Stimulated activated CD4-positive, alpha-beta T cell treated with anti-CD3 and anti-CD28 coated beads, Interleukin-1b, Interleukin-23, amount 100 ng/mL, for 1 hour (primary cell): Measurements from ENCODE around the gene FLT3.
"Not testable (repeated sequence)": the region's sequence is repeated elsewhere in the genome, so short reads cannot be mapped to it uniquely, and the experiment has no call there.

ENCODE experiments used
- DNase-seq, 2 donors: peaks; one replicate each; pipeline ENCODE4 v3.0.0-alpha.2; 2020; ENCODE audit warnings: low read depth in 2 of 2

FLT3 gene

DNA sequence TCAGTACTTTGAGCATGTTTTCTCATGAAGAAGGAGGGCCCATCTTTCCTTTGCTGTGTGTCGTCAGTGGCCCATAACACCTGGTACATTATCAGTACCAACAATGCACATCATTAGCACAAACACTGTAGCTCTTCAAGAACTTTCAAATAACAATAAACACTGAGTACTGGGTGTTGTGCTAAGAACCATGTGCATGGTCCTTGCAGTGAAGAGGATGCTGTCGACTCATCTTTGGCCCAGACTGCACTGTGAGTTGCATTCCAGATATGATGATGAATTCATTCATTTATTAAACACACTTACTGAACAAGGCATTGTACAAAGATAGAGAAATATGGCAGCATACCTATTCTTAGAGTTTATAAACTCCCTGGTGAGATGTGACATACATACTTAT is 55.8 kb downstream of the FLT3 start:
- no peak for DNase-seq

DNA sequence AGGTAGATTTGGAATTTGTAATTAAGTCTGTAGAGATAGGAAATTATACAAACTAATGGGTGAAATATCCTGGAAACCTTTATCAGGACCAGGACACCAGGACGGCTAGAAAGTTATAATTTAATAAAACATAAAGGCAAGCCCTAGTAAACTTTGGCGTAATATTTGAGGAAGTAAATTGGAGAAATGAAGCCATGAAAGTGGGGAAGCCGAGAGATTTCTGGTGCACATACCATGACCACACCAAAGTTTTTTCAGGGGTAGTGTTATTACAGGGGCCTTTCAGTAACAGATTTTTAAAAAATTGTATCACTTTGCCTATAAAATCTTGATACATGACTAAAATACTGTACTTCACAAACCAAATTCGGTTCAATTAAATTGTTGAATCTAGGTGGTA is 57.2 kb downstream of the FLT3 start:
- DNase-seq: no peak

DNA sequence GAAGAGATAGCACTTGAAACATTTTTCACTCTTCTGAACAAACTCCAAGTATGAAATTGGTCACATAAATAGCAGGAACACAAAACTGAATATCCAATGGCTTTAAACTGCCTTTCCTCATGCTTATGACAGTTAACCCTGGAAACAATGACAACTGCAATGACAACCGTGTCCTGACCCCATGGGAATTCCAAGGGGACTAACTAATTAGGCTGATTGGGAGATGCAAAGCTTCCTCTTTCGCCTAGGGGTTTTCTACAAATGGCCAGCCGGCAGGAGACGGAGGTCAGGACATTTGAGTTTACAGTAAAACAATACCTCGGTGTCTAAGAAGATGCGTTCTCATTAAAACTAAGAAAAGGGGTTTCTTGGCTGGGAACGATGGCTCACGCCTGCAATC is 58.9 kb downstream of the FLT3 start:
- DNase-seq: no peak

DNA sequence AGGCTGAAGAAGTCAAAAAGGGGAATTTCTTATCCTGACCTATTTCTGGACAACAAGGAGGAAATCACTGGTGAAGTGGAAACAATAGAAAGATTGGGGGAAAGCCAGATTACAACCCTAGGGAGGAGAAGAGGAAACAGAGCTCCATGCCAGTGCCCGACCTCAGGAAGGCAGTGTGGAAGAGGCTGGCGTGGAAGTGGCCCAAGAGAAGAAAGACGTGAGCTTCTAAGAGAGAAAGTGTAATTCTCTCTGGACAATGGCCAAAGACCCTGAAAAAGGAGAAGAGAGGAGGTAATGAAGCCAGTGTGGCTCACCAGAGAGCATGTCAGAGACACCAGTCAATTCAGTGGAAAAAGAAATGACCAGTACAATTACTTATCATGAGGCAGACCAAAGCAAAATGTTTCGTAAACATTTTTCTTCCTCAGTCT is 59.3 kb downstream of the FLT3 start:
- DNase-seq: no peak

DNA sequence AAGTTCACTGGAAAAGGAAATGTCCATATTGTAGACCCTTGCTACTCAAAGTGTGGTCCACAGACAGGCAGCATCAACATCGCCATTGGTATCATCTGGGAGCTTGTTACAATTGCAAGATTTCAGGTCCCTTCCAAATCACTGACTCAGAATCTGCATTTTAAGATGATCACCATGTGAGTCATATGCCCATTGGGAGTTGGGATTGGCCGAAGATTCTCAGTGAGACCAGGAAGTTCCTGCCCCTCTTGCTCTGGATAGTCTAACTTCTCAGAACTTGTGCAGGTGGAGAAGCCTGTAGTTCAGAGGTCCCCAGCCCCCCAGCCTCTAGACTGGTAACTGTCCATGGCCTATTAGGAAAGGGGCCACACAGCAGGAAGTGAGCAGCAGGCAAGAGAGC is 63.0 kb downstream of the FLT3 start:
- no peak for DNase-seq

DNA sequence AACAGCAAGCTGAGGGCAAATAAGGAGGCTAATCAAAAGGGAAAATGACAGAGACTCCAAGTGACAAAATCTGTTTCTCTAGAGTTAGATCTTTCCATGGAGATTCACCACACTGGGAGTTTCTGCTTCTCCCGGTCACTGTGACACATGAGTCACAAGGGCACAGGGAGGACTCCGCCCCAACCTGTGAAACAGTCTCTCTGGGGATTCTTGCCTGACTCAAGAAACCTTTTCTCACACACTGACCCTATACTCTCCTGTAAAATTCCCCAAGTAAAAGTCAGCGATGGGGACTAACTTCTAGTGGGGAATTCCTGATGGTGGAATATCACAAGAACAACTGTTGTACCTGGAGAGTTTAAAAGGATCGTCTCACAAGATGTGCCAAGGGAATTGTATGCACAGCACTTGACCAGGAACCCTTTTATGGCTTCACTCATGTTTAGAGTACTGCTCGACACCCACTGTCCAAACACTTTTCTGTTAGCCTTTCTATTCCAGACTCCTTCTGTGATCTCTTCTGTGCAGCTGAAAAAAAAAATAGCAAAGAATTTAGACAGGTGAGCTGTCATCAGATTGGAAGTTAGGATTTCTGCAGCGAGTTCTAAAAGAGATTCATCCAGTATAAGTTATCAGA is 65.1 kb downstream of the FLT3 start:
- DNase-seq: no peak

DNA sequence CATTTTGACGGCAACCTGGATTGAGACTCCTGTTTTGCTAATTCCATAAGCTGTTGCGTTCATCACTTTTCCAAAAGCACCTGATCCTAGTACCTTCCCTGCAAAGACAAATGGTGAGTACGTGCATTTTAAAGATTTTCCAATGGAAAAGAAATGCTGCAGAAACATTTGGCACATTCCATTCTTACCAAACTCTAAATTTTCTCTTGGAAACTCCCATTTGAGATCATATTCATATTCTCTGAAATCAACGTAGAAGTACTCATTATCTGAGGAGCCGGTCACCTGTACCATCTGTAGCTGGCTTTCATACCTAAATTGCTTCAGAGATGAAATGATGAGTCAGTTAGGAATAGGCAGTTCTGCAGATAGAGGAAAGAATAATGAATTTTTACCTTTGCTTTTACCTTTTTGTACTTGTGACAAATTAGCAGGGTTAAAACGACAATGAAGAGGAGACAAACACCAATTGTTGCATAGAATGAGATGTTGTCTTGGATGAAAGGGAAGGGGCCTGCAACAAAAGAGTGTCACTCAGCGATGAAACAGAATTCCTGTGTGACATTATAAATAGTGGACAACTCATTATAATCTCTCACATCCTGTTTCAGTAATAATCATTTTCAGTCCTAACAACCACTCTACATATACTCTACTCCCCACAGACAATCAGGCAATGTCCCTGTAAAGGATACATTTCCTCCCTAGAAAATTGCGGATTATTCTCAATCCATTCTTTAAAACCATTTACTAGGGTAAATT is 66.3 kb downstream of the FLT3 start:
- no peak for DNase-seq

DNA sequence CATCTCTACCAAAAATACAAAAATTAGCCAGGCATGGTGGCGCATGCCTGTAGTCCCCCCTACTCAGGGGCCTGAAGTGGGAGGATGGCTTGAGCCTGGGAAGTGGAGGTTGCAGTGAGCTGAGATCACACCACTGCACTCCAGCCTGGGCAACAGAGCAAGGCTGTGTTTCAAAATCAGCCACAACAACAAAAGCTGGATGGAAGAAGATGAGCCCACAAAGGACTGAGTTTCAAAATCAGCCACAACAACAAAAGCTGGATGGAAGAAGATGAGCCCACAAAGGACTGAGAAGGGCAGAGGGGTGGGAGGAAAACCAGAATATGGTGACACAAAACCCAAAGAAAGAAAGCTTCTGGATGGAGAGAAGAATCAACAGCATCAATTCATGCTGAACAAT is 67.9 kb downstream of the FLT3 start:
- DNase-seq: not testable (repeated sequence)

DNA sequence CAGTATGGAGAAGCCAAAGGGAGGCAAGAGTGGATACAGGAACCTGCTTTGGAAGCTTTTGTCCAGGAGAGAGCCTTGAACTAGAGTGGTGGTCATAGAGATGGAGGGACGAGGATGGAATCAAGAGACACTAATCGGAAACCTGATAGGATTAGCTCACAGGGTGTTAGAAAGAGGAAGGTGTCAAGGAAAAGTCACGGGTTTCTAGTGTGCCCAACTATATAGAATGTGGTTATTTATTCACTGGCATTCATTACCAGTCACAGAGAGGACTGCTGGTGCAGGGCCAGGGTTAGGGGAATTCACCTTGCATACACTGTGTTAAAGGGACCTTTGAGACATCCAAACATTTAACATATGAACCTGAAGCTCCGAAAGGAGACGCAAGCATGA is 68.5 kb downstream of the FLT3 start:
- no peak for DNase-seq

DNA sequence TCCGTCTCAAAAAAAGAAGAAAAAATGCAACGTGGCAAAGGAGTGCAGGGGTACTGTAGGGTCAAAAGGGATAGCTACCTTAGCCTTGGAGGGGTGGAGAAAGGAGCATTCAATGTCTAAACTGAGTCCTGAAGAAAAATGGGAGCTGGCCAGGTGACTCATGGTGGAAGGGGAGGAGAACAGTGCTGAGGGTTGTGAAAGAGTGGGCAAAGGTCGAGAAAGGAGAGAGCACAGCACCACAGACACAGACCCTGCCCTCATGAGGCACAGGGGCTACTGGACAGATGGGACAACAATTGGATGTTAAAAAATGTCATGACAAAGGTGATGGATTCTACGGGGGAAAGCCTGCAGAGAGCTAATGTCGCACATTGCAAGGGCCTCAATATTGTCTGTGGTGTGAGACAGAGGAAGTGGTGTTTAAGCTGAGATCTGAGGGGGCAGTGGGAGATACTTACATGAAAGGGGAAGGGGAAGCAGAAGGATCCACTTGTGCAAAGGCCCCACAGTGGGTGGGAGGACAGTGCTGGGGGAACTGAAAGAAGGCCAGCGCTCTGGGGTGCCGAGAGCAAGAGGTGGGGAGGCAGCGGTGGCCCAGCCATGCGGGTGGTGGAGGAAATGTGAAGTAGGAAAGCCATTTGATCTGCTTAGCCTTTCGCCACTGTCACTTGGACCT is 69.0 kb downstream of the FLT3 start:
- DNase-seq: no peak

DNA sequence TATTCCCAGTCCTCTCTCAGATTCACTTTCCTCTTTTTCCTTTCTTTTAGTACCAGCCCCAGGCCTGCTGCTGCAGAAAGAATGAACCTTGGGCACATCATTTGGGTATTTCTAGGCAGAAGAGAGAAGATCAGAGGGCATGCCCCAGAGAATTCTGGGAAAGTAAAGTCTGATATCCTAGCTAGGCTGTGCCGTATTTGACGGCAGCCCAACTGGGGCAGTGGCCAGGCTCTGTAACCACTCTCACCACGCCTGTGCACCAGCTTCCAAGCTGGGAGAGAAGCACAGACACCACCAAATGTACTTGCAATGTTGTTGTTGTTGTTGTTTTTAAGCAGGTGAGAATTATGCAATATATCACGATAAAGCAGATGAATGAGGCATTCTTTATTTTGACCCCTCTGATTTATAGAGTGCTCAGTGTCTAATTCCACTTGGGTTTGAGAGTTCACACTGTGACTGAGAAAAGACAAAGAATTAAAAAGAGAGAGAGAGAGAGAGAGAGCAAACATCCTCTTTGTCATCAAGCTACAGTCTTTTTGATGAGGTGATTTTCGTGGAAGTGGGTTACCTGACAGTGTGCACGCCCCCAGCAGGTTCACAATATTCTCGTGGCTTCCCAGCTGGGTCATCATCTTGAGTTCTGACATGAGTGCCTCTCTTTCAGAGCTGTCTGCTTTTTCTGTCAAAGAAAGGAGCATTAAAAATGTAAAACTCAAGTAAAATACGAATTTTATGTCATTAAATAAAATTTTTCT is 72.6 kb downstream of the FLT3 start:
- no peak for DNase-seq

DNA sequence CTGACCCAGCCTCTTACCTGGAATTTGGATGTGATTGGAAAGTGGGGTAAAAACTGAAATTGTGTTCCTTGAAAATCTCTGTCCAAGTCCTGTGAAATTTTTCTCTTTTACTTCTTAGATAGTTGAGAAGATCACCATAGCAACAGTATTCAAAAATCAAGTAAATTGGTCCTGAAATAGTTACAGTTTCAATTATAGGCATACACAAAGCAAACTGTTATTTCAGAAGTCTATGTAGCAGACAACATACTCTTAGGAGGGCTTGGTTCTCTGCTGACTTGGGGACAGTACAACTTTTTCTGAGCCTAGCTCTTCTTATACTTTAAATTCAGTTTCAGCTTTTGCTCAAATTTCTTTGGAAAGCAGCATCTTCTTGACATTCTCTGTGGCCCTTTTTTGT is 73.3 kb downstream of the FLT3 start:
- no peak for DNase-seq

DNA sequence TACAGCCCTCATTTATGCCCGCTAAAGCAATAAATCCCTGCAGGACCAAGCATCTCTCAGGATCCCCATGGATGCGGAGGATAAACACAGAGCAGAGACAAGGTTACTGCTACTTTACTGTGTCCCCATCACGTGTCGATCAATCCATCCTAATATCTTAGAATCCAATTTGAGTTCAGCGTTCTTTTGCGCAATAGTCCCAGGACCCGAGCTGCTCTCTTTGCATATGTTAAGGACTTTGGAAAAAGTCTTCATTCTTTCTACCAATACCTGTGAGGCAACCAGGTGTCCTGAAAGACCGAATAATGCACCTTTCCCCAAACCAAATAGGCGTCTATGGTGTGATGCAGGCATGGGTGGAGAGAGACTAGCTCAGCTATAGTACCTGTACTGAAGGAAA is 73.9 kb downstream of the FLT3 start:
- no peak for DNase-seq

DNA sequence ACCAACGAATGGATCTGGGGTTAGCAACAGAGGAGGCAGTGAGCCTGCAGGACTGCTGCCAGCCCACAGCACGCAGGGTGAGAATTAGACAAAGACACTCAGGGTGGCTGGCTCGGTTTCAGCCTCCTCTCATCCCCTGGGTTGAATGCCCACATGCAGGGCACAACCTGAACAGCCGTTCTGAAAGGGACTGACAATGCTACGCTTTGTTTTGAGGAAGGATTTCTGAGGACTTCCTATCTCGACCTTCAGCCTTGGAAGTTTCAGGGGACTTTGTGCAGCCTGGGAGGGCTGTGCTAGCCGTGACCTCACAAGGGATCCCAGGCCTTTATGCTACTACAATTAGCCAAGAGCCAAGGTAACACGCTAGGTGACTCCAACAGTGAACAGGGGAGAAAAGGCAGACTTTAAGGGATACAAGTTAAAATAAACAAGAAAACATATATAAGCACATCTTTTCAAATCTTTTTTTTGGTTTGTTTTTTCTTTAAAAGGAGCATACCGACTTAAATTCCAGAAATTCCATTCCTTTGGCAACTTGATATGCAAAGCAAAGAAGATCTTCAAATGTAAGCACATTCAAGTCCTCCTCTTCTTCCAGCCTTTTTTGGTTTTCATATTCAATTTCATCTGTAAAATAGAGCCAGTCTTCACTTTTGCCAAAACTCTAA is 77.4 kb downstream of the FLT3 start:
- no peak for DNase-seq

DNA sequence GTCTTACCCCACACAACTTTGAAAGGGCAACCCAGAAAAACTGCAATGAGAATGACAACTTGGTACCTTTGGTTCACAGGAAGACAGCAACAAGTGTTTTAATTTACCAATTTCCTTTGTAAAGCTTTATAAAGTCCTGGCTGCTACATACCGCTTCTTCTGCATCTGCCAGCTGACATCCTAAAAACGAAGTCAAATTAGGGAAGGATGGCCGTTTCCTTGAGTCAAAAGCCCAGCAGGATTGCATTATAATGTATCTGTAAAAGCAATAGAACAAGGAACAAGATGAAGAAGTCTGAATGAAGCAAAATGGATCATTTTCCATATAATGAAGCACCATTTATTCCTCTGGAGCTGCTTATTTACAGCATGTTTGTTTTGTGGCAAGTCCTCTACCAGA is 86.1 kb downstream of the FLT3 start:
- no peak for DNase-seq

DNA sequence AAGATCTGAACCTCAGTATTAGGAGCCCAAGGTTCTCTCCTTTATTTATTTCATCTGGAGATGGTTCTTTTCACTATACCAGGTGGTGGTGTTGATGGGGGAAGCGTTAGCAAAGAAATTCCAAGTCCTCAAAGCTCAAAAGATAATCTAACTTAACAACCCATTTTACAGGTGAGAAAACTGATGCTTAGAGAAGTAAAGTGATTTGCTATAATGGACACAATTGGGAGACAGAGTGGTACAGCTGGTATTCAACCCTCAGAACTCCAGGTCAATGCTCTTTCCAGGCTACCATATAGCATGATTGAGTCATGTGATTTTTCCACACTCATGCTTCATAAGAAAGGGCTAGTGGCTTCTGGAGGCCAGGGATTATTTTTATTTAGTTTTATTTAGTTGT is 86.9 kb downstream of the FLT3 start:
- no peak for DNase-seq

DNA sequence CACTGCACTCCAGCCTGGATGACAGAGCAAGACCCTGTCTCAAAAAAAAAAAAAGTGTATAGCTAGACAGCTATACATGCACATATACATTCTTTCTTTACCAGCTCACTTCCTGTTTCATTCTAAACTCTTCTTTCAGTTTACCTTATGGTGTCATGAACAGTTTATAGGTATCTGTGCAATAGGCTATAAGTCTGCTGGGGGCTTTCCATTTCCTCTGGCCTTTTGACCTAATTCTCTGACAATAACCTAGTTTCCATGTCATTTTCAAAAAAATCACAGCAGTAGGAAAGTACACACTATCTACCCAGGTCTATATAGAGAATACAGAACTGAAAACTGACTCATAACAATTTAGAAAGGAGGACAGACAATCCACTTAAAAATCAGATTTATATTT is 87.5 kb downstream of the FLT3 start:
- no peak for DNase-seq

DNA sequence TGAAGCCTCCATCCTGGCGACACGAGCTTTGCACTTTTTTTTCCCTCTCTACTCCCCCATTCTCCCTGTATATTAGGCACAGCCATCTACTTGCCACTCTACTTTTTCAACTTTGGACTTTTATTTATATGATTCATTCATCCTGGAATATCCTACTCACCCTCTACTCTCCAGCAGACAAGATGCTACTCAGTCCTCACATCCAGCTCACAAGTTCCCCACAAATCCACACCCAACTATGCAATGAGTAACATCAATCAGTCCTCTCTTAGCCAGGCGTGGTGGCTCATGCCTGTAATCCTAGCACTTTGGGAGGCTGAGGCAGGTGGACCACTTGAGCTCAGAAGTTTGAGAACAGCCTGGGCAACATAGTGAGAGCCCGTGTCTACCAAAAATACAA is 88.0 kb downstream of the FLT3 start:
- no peak for DNase-seq

DNA sequence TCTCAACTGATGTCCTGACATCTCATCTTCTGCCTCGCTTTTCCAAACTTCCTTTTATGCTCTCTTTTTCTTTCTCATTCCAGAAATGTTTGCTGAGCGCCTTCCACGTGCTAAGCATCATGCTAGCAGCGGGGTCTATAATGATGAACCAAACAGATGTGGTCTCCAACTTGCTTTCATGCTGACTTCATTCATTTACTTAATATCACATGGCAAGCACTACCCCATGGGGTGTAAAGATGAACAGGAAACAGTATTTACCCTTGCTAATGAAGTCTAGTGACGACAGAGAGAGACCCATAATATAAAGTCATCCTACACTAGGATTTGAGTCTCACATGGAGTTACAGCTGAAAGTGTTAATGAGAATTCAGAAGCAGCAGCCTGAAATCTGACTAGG is 90.3 kb downstream of the FLT3 start:
- DNase-seq: no peak

DNA sequence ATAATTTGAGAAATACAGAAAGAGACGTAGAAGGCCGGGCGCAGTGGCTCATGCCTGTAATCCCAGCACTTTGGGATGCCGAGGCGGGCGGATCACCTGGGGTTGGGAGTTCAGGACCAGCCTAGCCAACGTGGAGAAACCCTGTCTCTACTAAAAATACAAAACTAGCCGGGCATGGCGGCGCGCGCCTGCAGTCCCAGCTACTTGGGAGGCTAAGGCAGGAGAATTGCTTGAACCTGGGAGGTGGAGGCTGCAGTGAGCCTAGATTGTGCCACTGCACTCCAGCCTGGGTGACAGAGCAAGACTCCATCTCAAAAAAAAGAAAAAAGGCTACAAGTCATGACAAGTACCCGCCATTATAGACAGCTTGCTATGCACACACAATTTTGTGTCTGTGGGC is 95.4 kb downstream of the FLT3 start:
- DNase-seq: not testable (repeated sequence)

DNA sequence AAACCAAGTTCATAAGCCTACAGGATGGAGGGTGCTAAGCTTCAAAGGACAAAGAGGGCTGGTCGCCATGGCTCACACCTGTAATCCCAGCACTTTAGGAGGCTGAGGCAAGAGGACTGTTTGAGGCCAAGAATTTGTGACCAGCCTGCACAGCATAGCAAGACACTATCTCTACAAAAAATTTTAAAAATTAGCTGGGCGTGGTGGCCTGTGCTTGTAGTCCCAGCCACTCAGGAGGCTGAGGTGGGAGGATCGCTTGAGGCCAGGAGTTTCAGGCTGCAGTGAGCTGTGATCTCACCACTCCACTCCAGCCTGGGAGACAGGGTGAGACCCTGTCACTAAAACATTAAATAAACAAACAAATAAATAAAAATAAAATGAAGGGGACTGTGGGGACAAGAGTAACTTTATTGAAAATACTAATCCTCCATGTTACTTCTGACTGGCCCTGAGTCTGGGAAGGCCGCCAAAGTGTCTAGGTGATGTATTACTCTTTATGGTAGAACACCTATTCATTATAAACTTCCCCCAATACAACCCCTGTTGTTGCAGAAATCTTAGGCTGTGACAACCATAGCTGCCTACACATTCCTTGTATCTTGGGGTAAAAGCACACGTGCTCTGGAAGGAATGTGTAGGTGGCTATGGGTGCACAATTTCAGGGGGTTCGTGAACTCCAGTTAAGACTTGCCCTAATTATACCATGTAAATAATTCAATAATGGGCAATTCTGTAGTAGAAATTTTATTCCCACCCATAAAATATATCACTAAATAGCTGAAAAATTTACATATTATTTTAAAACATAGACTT is 97.3 kb downstream of the FLT3 start:
- no peak for DNase-seq
